LNCAP (cell line): Measurements from ENCODE around the gene AEN.

Source experiments
- CTCF ChIP-seq: fragments of 450-650 bp; IDR thresholded peaks from 2 replicates; pipeline ENCODE4 v1.5.1; 2017; ENCODE audit warnings: mild to moderate bottlenecking

Gene AEN

GRCh38 chr15:88616240-88616639 is 4.9 kb upstream of the AEN start:
- TF ChIP-seq CTCF, result no peak

- TF ChIP-seq CTCF, result no peak
Observed at GRCh38 chr15:88617031-88617722, 4.0 kb upstream of the AEN start.

- TF ChIP-seq CTCF, result no peak
Observed at GRCh38 chr15:88617790-88618189, 3.4 kb upstream of the AEN start.

- TF ChIP-seq CTCF, result no peak
Observed at GRCh38 chr15:88618686-88619085, 2.5 kb upstream of the AEN start.

- no peak for TF ChIP-seq CTCF
Observed at GRCh38 chr15:88619796-88620195, 1.3 kb upstream of the AEN start.

GRCh38 chr15:88621789-88622604 is 857 bp downstream of the AEN start:
- TF ChIP-seq CTCF, result no peak

- TF ChIP-seq CTCF, result no peak
Observed at GRCh38 chr15:88622605-88622975, 1.4 kb downstream of the AEN start.
